EH (cell line): ENCODE data around the gene RFPL1.
A peak's percentile ranks its signal among the peaks of the same experiment; 100 is the strongest.

Experiments used
- DNase-seq: peaks from one replicate; pipeline ENCODE4 v3.0.0-alpha.2; 2015; ENCODE audit warnings: low read depth

Gene RFPL1

GRCh38 chr22:29443452-29443851 lies 5.1 kb downstream of the RFPL1 start:
- DNase-seq, result no peak

- DNase-seq, result no peak
These were observed 5.7 kb downstream of the RFPL1 start for GRCh38 chr22:29443861-29444792.

GRCh38 chr22:29445508-29445907 lies 7.1 kb downstream of the RFPL1 start:
- DNase-seq, result no peak

GRCh38 chr22:29447906-29448305 lies 9.5 kb downstream of the RFPL1 start:
- no peak for DNase-seq

- no peak for DNase-seq
These were observed 11.0 kb downstream of the RFPL1 start for GRCh38 chr22:29449296-29449875.

- DNase-seq, result no peak
These were observed 11.8 kb downstream of the RFPL1 start for GRCh38 chr22:29450222-29450621.

GRCh38 chr22:29451863-29452262 lies 13.5 kb downstream of the RFPL1 start:
- DNase-seq, result no peak

- no peak for DNase-seq
These were observed 15.9 kb downstream of the RFPL1 start for GRCh38 chr22:29454276-29454675.

- DNase-seq, result peak; percentile 52
These were observed 17.9 kb downstream of the RFPL1 start for GRCh38 chr22:29456211-29456671.

- DNase-seq, result peak; percentile 58
These were observed 19.3 kb downstream of the RFPL1 start for GRCh38 chr22:29457730-29458129.

- DNase-seq, result no peak
These were observed 20.2 kb downstream of the RFPL1 start for GRCh38 chr22:29458551-29458950.

- DNase-seq, result no peak
These were observed 21.4 kb downstream of the RFPL1 start for GRCh38 chr22:29459773-29460172.

GRCh38 chr22:29461263-29461662 lies 22.9 kb downstream of the RFPL1 start:
- no peak for DNase-seq

GRCh38 chr22:29463629-29464028 lies 25.2 kb downstream of the RFPL1 start:
- DNase-seq, result no peak

GRCh38 chr22:29464581-29464980 lies 26.2 kb downstream of the RFPL1 start:
- DNase-seq, result no peak

GRCh38 chr22:29469755-29470154 lies 31.4 kb downstream of the RFPL1 start:
- no peak for DNase-seq

- DNase-seq, result peak; percentile 42
These were observed 31.9 kb downstream of the RFPL1 start for GRCh38 chr22:29470159-29470855.

- DNase-seq, result no peak
These were observed 34.6 kb downstream of the RFPL1 start for GRCh38 chr22:29473001-29473400.

- no peak for DNase-seq
These were observed 37.2 kb downstream of the RFPL1 start for GRCh38 chr22:29475550-29475949.

GRCh38 chr22:29476116-29476515 lies 37.7 kb downstream of the RFPL1 start:
- DNase-seq, result peak; percentile 17

GRCh38 chr22:29477723-29478318 lies 39.4 kb downstream of the RFPL1 start:
- DNase-seq, result no peak
